Neural progenitor cell (in vitro differentiated cells): ENCODE measurements around the gene SHANK3. TPM values are rescaled to one million over a fixed set of nuclear protein-coding genes. Genes with fewer than 3 reads are reported as not detected.
"Not testable (repeated sequence)": the region's sequence is repeated elsewhere in the genome, so short reads cannot be mapped to it uniquely, and the experiment has no call there.

ENCODE experiments used
- DNase-seq: peaks from one replicate; pipeline ENCODE4 v3.0.0-alpha.2; 2016; ENCODE audit warnings: low spot score
- H2AFZ ChIP-seq: fragments of 200-600 bp; sonication (generic); replicated peaks from 2 replicates; pipeline ENCODE4 v1.6.1; 2016; ENCODE audit warnings: antibody characterized with exemption
- H3F3A ChIP-seq: fragments of 200-600 bp; sonication (generic); 2 replicates; pipeline ENCODE4 v1.6.1; 2016; ENCODE audit warnings: antibody characterized with exemption, low read depth
- H3K27ac ChIP-seq: fragments of 200-600 bp; sonication (generic); 2 replicates; pipeline ENCODE4 v1.5.1; 2016; ENCODE audit warnings: mild to moderate bottlenecking
- H3K27me3 ChIP-seq: fragments of 200-600 bp; sonication (generic); 2 replicates; pipeline ENCODE4 v1.6.1; 2016; ENCODE audit warnings: mild to moderate bottlenecking, moderate library complexity
- H3K36me3 ChIP-seq: fragments of 200-600 bp; sonication (generic); 2 replicates; pipeline ENCODE4 v1.5.1; 2016
- H3K4me1 ChIP-seq: fragments of 200-600 bp; sonication (generic); 2 replicates; pipeline ENCODE4 v1.6.1; 2016; ENCODE audit warnings: mixed run types
- H3K4me2 ChIP-seq: fragments of 200-600 bp; sonication (generic); 2 replicates; pipeline ENCODE4 v1.6.1; 2016
- H3K4me3 ChIP-seq: fragments of 200-600 bp; sonication (generic); 2 replicates; pipeline ENCODE4 v1.5.1; 2016
- H3K79me2 ChIP-seq: fragments of 200-600 bp; sonication (generic); 2 replicates; pipeline ENCODE4 v1.6.1; 2016; ENCODE audit warnings: low read depth
- H3K9ac ChIP-seq: fragments of 200-600 bp; sonication (generic); 2 replicates; pipeline ENCODE4 v1.6.1; 2016
- H3K9me3 ChIP-seq: fragments of 200-600 bp; sonication (generic); 2 replicates; pipeline ENCODE4 v1.5.1; 2016; ENCODE audit warnings: low read depth
- H4K20me1 ChIP-seq: fragments of 200-600 bp; sonication (generic); 2 replicates; pipeline ENCODE4 v1.6.1; 2016; ENCODE audit warnings: low read depth
- H3K27ac Mint-ChIP-seq: 3 replicates; pipeline ENCODE4 v1.8.0; 2021; ENCODE audit warnings: mixed read lengths
- H3K27me3 Mint-ChIP-seq: 2 replicates; pipeline ENCODE4 v1.8.0; 2022; ENCODE audit warnings: low read depth, mild to moderate bottlenecking, inconsistent platforms, moderate library complexity, mixed read lengths; ENCODE audit not compliant: insufficient read depth
- H3K36me3 Mint-ChIP-seq: 3 replicates; pipeline ENCODE4 v1.8.0; 2021; ENCODE audit warnings: mixed read lengths
- H3K4me1 Mint-ChIP-seq: 3 replicates; pipeline ENCODE4 v1.8.0; 2021; ENCODE audit warnings: mixed read lengths
- H3K4me3 Mint-ChIP-seq: 3 replicates; pipeline ENCODE4 v1.8.0; 2021; ENCODE audit warnings: mild to moderate bottlenecking, moderate library complexity, mixed read lengths
- H3K9me3 Mint-ChIP-seq: 3 replicates; pipeline ENCODE4 v1.8.0; 2020; ENCODE audit warnings: mixed read lengths
- CTCF ChIP-seq: fragments of 200-600 bp; sonication (generic); IDR thresholded peaks from 2 replicates; pipeline ENCODE4 v1.5.1; 2017; ENCODE audit warnings: antibody characterized with exemption, mild to moderate bottlenecking
- EZH2 ChIP-seq: fragments of 200-600 bp; sonication (generic); IDR thresholded peaks from 2 replicates; pipeline ENCODE4 v1.6.1; 2017; ENCODE audit warnings: antibody characterized with exemption, mild to moderate bottlenecking, moderate library complexity
- EZH2phosphoT487 ChIP-seq: fragments of 200-600 bp; sonication (generic); IDR thresholded peaks from 2 replicates; pipeline ENCODE4 v1.6.1; 2017; ENCODE audit warnings: antibody characterized with exemption
- total RNA-seq: library from RNA; depleted of rRNA; stranded (reverse); fragments of >200 nt; gene quantifications from 2 replicates; pipeline ENCODE4 v1.2.3, GENCODE V29; 2015; ENCODE audit warnings: low replicate concordance

The SHANK3 gene
- total RNA-seq, 1 donor from 2014 or later = 0.65 TPM

GRCh38 chr22:50633086-50633485 is 39.5 kb upstream of the SHANK3 start:
- H3K4me1 ChIP-seq = no peaks in the 10 kb centered on the region
- no peak overlapping the region for H3K4me2 ChIP-seq
- no peaks in the 10 kb centered on the region for H3K9me3 ChIP-seq
- TF ChIP-seq EZH2 = no peak
- no peak for TF ChIP-seq EZH2phosphoT487
- no peak for TF ChIP-seq CTCF
- Mint-ChIP-seq H3K36me3 (no peaks in the 10 kb centered on the region), H3K4me3 (no peak overlapping the region), H3K27ac (no peak overlapping the region), H3K9me3 (no peaks in the 10 kb centered on the region), H3K4me1 (peaks cover 18% of the 10 kb centered on the region), H3K27me3 (peaks cover 2% of the 10 kb centered on the region)
- no peak for DNase-seq
- H3K27ac ChIP-seq = no peak overlapping the region
- H3K9ac ChIP-seq = no peak overlapping the region
- no peak overlapping the region for H2AFZ ChIP-seq
- no peaks in the 10 kb centered on the region for H3K79me2 ChIP-seq
- H3K27me3 ChIP-seq = peaks cover 6% of the 10 kb centered on the region
- H4K20me1 ChIP-seq = no peaks in the 10 kb centered on the region
- no peaks in the 10 kb centered on the region for H3K36me3 ChIP-seq
- no peak overlapping the region for H3K4me3 ChIP-seq
- no peaks in the 10 kb centered on the region for H3F3A ChIP-seq

- Mint-ChIP-seq H3K9me3 (no peaks in the 10 kb centered on the region), H3K27me3 (peaks cover 2% of the 10 kb centered on the region)
- H3K4me1 ChIP-seq = no peaks in the 10 kb centered on the region
Observed at GRCh38 chr22:50633771-50634170, 38.9 kb upstream of the SHANK3 start.

GRCh38 chr22:50635591-50635990 is 37.0 kb upstream of the SHANK3 start:
- Histone ChIP-seq H2AFZ (no peak overlapping the region), H3K9ac (no peak overlapping the region), H3K27ac (no peak overlapping the region), H4K20me1 (no peaks in the 10 kb centered on the region), H3K4me2 (no peak overlapping the region), H3K4me1 (no peaks in the 10 kb centered on the region), H3K9me3 (no peaks in the 10 kb centered on the region), H3K79me2 (no peaks in the 10 kb centered on the region), H3F3A (no peaks in the 10 kb centered on the region), H3K27me3 (no peaks in the 10 kb centered on the region), H3K4me3 (no peak overlapping the region), H3K36me3 (no peaks in the 10 kb centered on the region)
- no peak overlapping the region for H3K27ac Mint-ChIP-seq
- H3K36me3 Mint-ChIP-seq = no peaks in the 10 kb centered on the region
- TF ChIP-seq CTCF = no peak
- TF ChIP-seq EZH2phosphoT487 = no peak
- TF ChIP-seq EZH2 = no peak
- H3K4me1 Mint-ChIP-seq = peaks cover 7% of the 10 kb centered on the region
- no peak for DNase-seq
- peaks cover 2% of the 10 kb centered on the region for H3K27me3 Mint-ChIP-seq
- H3K9me3 Mint-ChIP-seq = no peaks in the 10 kb centered on the region
- H3K4me3 Mint-ChIP-seq = no peak overlapping the region

More at GRCh38 chr22:50633771-50634170, 38.9 kb upstream of the SHANK3 start:
- Histone ChIP-seq H3K79me2 (no peaks in the 10 kb centered on the region), H3K27me3 (peaks cover 6% of the 10 kb centered on the region), H3K9me3 (no peaks in the 10 kb centered on the region), H4K20me1 (no peaks in the 10 kb centered on the region), H3K27ac (no peak overlapping the region), H2AFZ (no peak overlapping the region), H3K4me2 (no peak overlapping the region), H3K4me3 (no peak overlapping the region), H3K9ac (no peak overlapping the region), H3F3A (no peaks in the 10 kb centered on the region), H3K36me3 (no peaks in the 10 kb centered on the region)
- H3K27ac Mint-ChIP-seq = no peak overlapping the region
- no peaks in the 10 kb centered on the region for H3K36me3 Mint-ChIP-seq
- H3K4me3 Mint-ChIP-seq = no peak overlapping the region
- no peak for TF ChIP-seq EZH2
- TF ChIP-seq CTCF = no peak
- no peak for TF ChIP-seq EZH2phosphoT487
- DNase-seq = no peak
- peaks cover 13% of the 10 kb centered on the region for H3K4me1 Mint-ChIP-seq

GRCh38 chr22:50640296-50640695 is 32.3 kb upstream of the SHANK3 start:
- not testable (repeated sequence) for H2AFZ ChIP-seq, H4K20me1 ChIP-seq, H3K4me2 ChIP-seq, H3K27me3 Mint-ChIP-seq, H3K9ac ChIP-seq, H3K36me3 ChIP-seq, H3K36me3 Mint-ChIP-seq, H3K9me3 ChIP-seq, H3K27ac ChIP-seq, H3K4me3 ChIP-seq, H3K79me2 ChIP-seq, H3K9me3 Mint-ChIP-seq, DNase-seq
- H3F3A ChIP-seq = peaks cover 19% of the 10 kb centered on the region
- H3K4me1 Mint-ChIP-seq = peaks cover 23% of the 10 kb centered on the region
- H3K27me3 ChIP-seq = peaks cover 26% of the 10 kb centered on the region
- H3K4me1 ChIP-seq = peaks cover 17% of the 10 kb centered on the region
- H3K4me3 Mint-ChIP-seq = peak overlapping the region; percentile 2
- peak overlapping the region; percentile 70 for H3K27ac Mint-ChIP-seq
